CD4-positive, alpha-beta T cell treated with Interleukin-15 for 4 hours (primary cell): ENCODE results near the gene EAPP.
"Not testable (repeated sequence)": the region's sequence is repeated elsewhere in the genome, so short reads cannot be mapped to it uniquely, and the experiment has no call there.

ENCODE experiments used
- DNase-seq: peaks from one replicate; pipeline ENCODE4 v3.0.0-alpha.2; 2020; ENCODE audit warnings: low spot score

Gene EAPP

GRCh38 chr14:34538096-34538495 is 1.4 kb downstream of the EAPP start:
- not testable (repeated sequence) for DNase-seq

GRCh38 chr14:34537677-34538009 is 1.9 kb downstream of the EAPP start:
- no peak for DNase-seq

- DNase-seq, result no peak
These were observed 2.4 kb downstream of the EAPP start for GRCh38 chr14:34536951-34537676.

GRCh38 chr14:34527591-34527990 is 11.9 kb downstream of the EAPP start:
- no peak for DNase-seq

GRCh38 chr14:34524216-34524615 is 15.3 kb downstream of the EAPP start:
- DNase-seq, result not testable (repeated sequence)

- DNase-seq, result no peak
These were observed 17.0 kb downstream of the EAPP start for GRCh38 chr14:34522496-34522895.

- not testable (repeated sequence) for DNase-seq
These were observed 18.4 kb downstream of the EAPP start for GRCh38 chr14:34521071-34521470.

GRCh38 chr14:34520304-34520970 is 19.1 kb downstream of the EAPP start:
- DNase-seq, result not testable (repeated sequence)

GRCh38 chr14:34507884-34508283 is 31.6 kb downstream of the EAPP start:
- no peak for DNase-seq

- no peak for DNase-seq
These were observed 32.0 kb downstream of the EAPP start for GRCh38 chr14:34507459-34507858.

GRCh38 chr14:34505124-34505491 is 34.4 kb downstream of the EAPP start:
- not testable (repeated sequence) for DNase-seq

- DNase-seq, result not testable (repeated sequence)
These were observed 35.5 kb downstream of the EAPP start for GRCh38 chr14:34504027-34504426.

- no peak for DNase-seq
These were observed 36.8 kb downstream of the EAPP start for GRCh38 chr14:34502545-34503225.

GRCh38 chr14:34502001-34502400 is 37.5 kb downstream of the EAPP start:
- DNase-seq, result no peak

- DNase-seq, result no peak
These were observed 38.4 kb downstream of the EAPP start for GRCh38 chr14:34501004-34501580.

- no peak for DNase-seq
These were observed 40.7 kb downstream of the EAPP start for GRCh38 chr14:34498684-34499412.

GRCh38 chr14:34496679-34497513 is 42.6 kb downstream of the EAPP start:
- no peak for DNase-seq

GRCh38 chr14:34496007-34496678 is 43.4 kb downstream of the EAPP start:
- DNase-seq, result no peak

GRCh38 chr14:34489324-34489723 is 50.2 kb downstream of the EAPP start:
- DNase-seq, result no peak

GRCh38 chr14:34488528-34488927 is 51.0 kb downstream of the EAPP start:
- no peak for DNase-seq

GRCh38 chr14:34484726-34485125 is 54.8 kb downstream of the EAPP start:
- DNase-seq, result no peak
